ENCODE measurements around the gene UBASH3B.

The UBASH3B gene

GRCh38 chr11:122852074-122852795 is 196.7 kb downstream of the UBASH3B start:
- H3K4me3 ChIP-seq (ENCODE audit: low read length) = no peak overlapping the region
- no peaks in the 10 kb centered on the region for H4K20me1 ChIP-seq (ENCODE audit: insufficient read depth, low read length)
- no peaks in the 10 kb centered on the region for H3F3A ChIP-seq (ENCODE audit: insufficient read depth, low read length)
- H3K27ac ChIP-seq (ENCODE audit: low read length) = no peak overlapping the region
- H3K4me2 ChIP-seq (ENCODE audit: low read depth, low read length) = 0 out of 2 replicates have a peak overlapping the region, but pooled peaks have one; percentile 15
- no peaks in the 10 kb centered on the region for H3K9me2 ChIP-seq (replicated peaks; ENCODE audit: insufficient read depth, low read length)
- no peaks in the 10 kb centered on the region for H3K9me3 ChIP-seq (replicated peaks; ENCODE audit: insufficient read depth, low read length)
- no peaks in the 10 kb centered on the region for H3K4me1 ChIP-seq (ENCODE audit: low read length)
- H3K36me3 ChIP-seq (replicated peaks; ENCODE audit: insufficient read depth, low read length) = no peaks in the 10 kb centered on the region
- TF ChIP-seq, protein P1, sequence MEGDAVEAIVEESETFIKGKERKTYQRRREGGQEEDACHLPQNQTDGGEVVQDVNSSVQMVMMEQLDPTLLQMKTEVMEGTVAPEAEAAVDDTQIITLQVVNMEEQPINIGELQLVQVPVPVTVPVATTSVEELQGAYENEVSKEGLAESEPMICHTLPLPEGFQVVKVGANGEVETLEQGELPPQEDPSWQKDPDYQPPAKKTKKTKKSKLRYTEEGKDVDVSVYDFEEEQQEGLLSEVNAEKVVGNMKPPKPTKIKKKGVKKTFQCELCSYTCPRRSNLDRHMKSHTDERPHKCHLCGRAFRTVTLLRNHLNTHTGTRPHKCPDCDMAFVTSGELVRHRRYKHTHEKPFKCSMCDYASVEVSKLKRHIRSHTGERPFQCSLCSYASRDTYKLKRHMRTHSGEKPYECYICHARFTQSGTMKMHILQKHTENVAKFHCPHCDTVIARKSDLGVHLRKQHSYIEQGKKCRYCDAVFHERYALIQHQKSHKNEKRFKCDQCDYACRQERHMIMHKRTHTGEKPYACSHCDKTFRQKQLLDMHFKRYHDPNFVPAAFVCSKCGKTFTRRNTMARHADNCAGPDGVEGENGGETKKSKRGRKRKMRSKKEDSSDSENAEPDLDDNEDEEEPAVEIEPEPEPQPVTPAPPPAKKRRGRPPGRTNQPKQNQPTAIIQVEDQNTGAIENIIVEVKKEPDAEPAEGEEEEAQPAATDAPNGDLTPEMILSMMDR (IDR thresholded peaks at IDR 0.05; ENCODE audit: low read length) = no peak
- no peak for TF ChIP-seq EZH2phosphoT487 (IDR thresholded peaks at IDR 0.05; ENCODE audit: low read length)
- TF ChIP-seq EZH2 (optimal IDR thresholded peaks at IDR 0.05; ENCODE audit: low read depth, low read length) = no peak
- peak overlapping the region; percentile 22; the same call in 1 of the 2 replicates for H2AFZ ChIP-seq (ENCODE audit: low read length)
- H3K9ac ChIP-seq (ENCODE audit: low read length) = no peak overlapping the region
- no peak for DNase-seq
- no peaks in the 10 kb centered on the region for H3K79me2 ChIP-seq (ENCODE audit: low read length)
- no peaks in the 10 kb centered on the region for H3K27me3 ChIP-seq (replicated peaks; ENCODE audit: insufficient read depth, low read length)

- Histone ChIP-seq H3K9me2 (replicated peaks; ENCODE audit: insufficient read depth, low read length) (no peaks in the 10 kb centered on the region), H3K4me1 (ENCODE audit: low read length) (no peaks in the 10 kb centered on the region), H3K27ac (ENCODE audit: low read length) (no peak overlapping the region), H3K79me2 (ENCODE audit: low read length) (no peaks in the 10 kb centered on the region), H3K27me3 (replicated peaks; ENCODE audit: insufficient read depth, low read length) (no peaks in the 10 kb centered on the region), H3K9ac (ENCODE audit: low read length) (no peak overlapping the region), H2AFZ (ENCODE audit: low read length) (peak overlapping the region; percentile 22; the same call in 1 of the 2 replicates), H3K36me3 (replicated peaks; ENCODE audit: insufficient read depth, low read length) (no peaks in the 10 kb centered on the region), H3K4me3 (ENCODE audit: low read length) (no peak overlapping the region), H3K4me2 (ENCODE audit: low read depth, low read length) (no peak overlapping the region), H4K20me1 (ENCODE audit: insufficient read depth, low read length) (no peaks in the 10 kb centered on the region), H3F3A (ENCODE audit: insufficient read depth, low read length) (no peaks in the 10 kb centered on the region), H3K9me3 (replicated peaks; ENCODE audit: insufficient read depth, low read length) (no peaks in the 10 kb centered on the region)
- DNase-seq = no peak
- no peak for TF ChIP-seq EZH2 (optimal IDR thresholded peaks at IDR 0.05; ENCODE audit: low read depth, low read length)
- TF ChIP-seq, protein P1 (IDR thresholded peaks at IDR 0.05; ENCODE audit: low read length) = no peak
- no peak for TF ChIP-seq EZH2phosphoT487 (IDR thresholded peaks at IDR 0.05; ENCODE audit: low read length)
These were observed 197.3 kb downstream of the UBASH3B start for GRCh38 chr11:122852796-122853160.

- no peaks in the 10 kb centered on the region for H3K9me2 ChIP-seq (replicated peaks; ENCODE audit: insufficient read depth, low read length)
- no peak overlapping the region for H3K9ac ChIP-seq (ENCODE audit: low read length)
- no peak overlapping the region for H3K4me2 ChIP-seq (ENCODE audit: low read depth, low read length)
- H3F3A ChIP-seq (ENCODE audit: insufficient read depth, low read length) = no peaks in the 10 kb centered on the region
- H3K9me3 ChIP-seq (replicated peaks; ENCODE audit: insufficient read depth, low read length) = no peaks in the 10 kb centered on the region
- H4K20me1 ChIP-seq (ENCODE audit: insufficient read depth, low read length) = no peaks in the 10 kb centered on the region
- H3K4me1 ChIP-seq (ENCODE audit: low read length) = no peaks in the 10 kb centered on the region
- H3K27ac ChIP-seq (ENCODE audit: low read length) = no peak overlapping the region
- no peaks in the 10 kb centered on the region for H3K27me3 ChIP-seq (replicated peaks; ENCODE audit: insufficient read depth, low read length)
- H3K36me3 ChIP-seq (replicated peaks; ENCODE audit: insufficient read depth, low read length) = no peaks in the 10 kb centered on the region
- TF ChIP-seq, protein P1 (IDR thresholded peaks at IDR 0.05; ENCODE audit: low read length) = no peak
- TF ChIP-seq EZH2phosphoT487 (IDR thresholded peaks at IDR 0.05; ENCODE audit: low read length) = no peak
- TF ChIP-seq EZH2 (optimal IDR thresholded peaks at IDR 0.05; ENCODE audit: low read depth, low read length) = no peak
- H3K79me2 ChIP-seq (ENCODE audit: low read length) = no peaks in the 10 kb centered on the region
- no peak for DNase-seq
- H3K4me3 ChIP-seq (ENCODE audit: low read length) = no peak overlapping the region
- no peak overlapping the region for H2AFZ ChIP-seq (ENCODE audit: low read length)
These were observed 197.7 kb downstream of the UBASH3B start for GRCh38 chr11:122853261-122853660.

All from MM.1S (cell line).